ENCODE results near the gene PAGE2B. TPM values are rescaled to one million over a fixed set of nuclear protein-coding genes. Genes with fewer than 3 reads are reported as not detected.

The PAGE2B gene
- total RNA-seq, 1 experiment from 2014 or later = not detected

- no peaks in the 10 kb centered on the region for H3K79me2 ChIP-seq (ENCODE audit: insufficient read depth, low read length)
- H4K20me1 ChIP-seq (ENCODE audit: insufficient read depth) = no peaks in the 10 kb centered on the region
- no peak overlapping the region for H3K27ac ChIP-seq (ENCODE audit: low read depth, low read length)
- TF ChIP-seq ATF3 (IDR thresholded peaks at IDR 0.05) = no peak
- TF ChIP-seq CBX3 (IDR thresholded peaks at IDR 0.05; ENCODE audit: low read depth) = no peak
- no peak for TF ChIP-seq EZH2phosphoT487 (IDR thresholded peaks at IDR 0.05; ENCODE audit: borderline replicate concordance)
- no peak for TF ChIP-seq CEBPB (IDR thresholded peaks at IDR 0.05; ENCODE audit: low read depth)
- no peak for TF ChIP-seq REST (IDR thresholded peaks at IDR 0.05; ENCODE audit: low read depth)
- no peak for TF ChIP-seq EZH2 (IDR thresholded peaks at IDR 0.05)
- no peak for TF ChIP-seq ZNF274 (IDR thresholded peaks at IDR 0.05; ENCODE audit: low read depth, low read length)
- no peak for TF ChIP-seq SP1 (IDR thresholded peaks at IDR 0.05; ENCODE audit: low read depth)
- no peak for TF ChIP-seq SRF (IDR thresholded peaks at IDR 0.05; ENCODE audit: low read depth)
- no peak for TF ChIP-seq TCF7L2 (IDR thresholded peaks at IDR 0.05; ENCODE audit: borderline replicate concordance, extremely low read depth, insufficient read depth, insufficient read length)
- TF ChIP-seq FOSL1 (IDR thresholded peaks at IDR 0.05; ENCODE audit: low read depth) = no peak
- TF ChIP-seq ZFX (IDR thresholded peaks at IDR 0.05) = no peak
- TF ChIP-seq ZBTB33 (IDR thresholded peaks at IDR 0.05; ENCODE audit: extremely low read depth, insufficient replicate concordance, low read length) = no peak
- no peak for TF ChIP-seq POLR2AphosphoS5 (IDR thresholded peaks at IDR 0.05; ENCODE audit: low read depth, low read length)
- TF ChIP-seq JUND (IDR thresholded peaks at IDR 0.05) = no peak
- TF ChIP-seq EGR1 (IDR thresholded peaks at IDR 0.05; ENCODE audit: low read depth) = no peak
- TF ChIP-seq RAD21 (IDR thresholded peaks at IDR 0.05; ENCODE audit: low read depth) = no peak
- no peak for TF ChIP-seq CTCF (IDR thresholded peaks at IDR 0.05 in 2 of 3, conservative IDR thresholded peaks at IDR 0.05 in 1 of 3; ENCODE audit: borderline replicate concordance in 1 of 3, insufficient read depth in 1 of 3, low read depth in 2 of 3, low read length in 2 of 3)
- no peak for TF ChIP-seq POLR2A (IDR thresholded peaks at IDR 0.05; ENCODE audit: borderline replicate concordance, extremely low read depth, insufficient read depth, insufficient read length)
- no peak for TF ChIP-seq ELF1 (IDR thresholded peaks at IDR 0.05; ENCODE audit: borderline replicate concordance, low read depth)
- ChIA-PET POLR2A (no interaction called here), CTCF (no interaction called here), RAD21 (ENCODE audit: low non-redundant PET in 1 of 2, low total read pairs in 2 of 2, uncharacterized antibody in 2 of 2, unreplicated experiment in 2 of 2) (no interaction called here)
- no peaks in the 10 kb centered on the region for H3K4me1 ChIP-seq (ENCODE audit: control insufficient read depth in 1 of 2, insufficient read depth in 2 of 2, low read length in 2 of 2)
- ATAC-seq = no peak
- no peak overlapping the region for H2AFZ ChIP-seq (ENCODE audit: low read depth, low read length, poor library complexity, severe bottlenecking)
- H3K36me3 ChIP-seq (ENCODE audit: control insufficient read depth in 1 of 2, insufficient read depth in 2 of 2, low read length in 2 of 2) = no peaks in the 10 kb centered on the region
- H3K4me2 ChIP-seq (ENCODE audit: low read length) = no peak overlapping the region
- intact Hi-C loops (cut with micrococcal nuclease) = no loop called here
- H3K9me2 ChIP-seq (ENCODE audit: insufficient read depth) = no peaks in the 10 kb centered on the region
- H3K9me3 ChIP-seq (ENCODE audit: control insufficient read depth in 1 of 2, insufficient read depth in 1 of 2, low read depth in 1 of 2, low read length in 2 of 2) = no peaks in the 10 kb centered on the region
- H3K9ac ChIP-seq (ENCODE audit: low read length) = no peak overlapping the region
- no TSS peak for BruUV-seq (replicated peaks)
- H3K27me3 ChIP-seq (ENCODE audit: insufficient read depth, low read length) = no peaks in the 10 kb centered on the region
- H3K4me3 ChIP-seq (replicated peaks in 1 of 2; ENCODE audit: low read depth in 1 of 2, low read length in 2 of 2) = no peak overlapping the region
- DNase-seq (ENCODE audit: low read depth, low spot score) = no peak
Measured at GRCh38 chrX:55039471-55039870, 35.4 kb upstream of the PAGE2B start.
